Tibial nerve (tissue), 4 donors: ENCODE measurements around the gene MEX3D. TPM values are rescaled to one million over a fixed set of nuclear protein-coding genes. Genes with fewer than 3 reads are reported as not detected.
"Not testable (repeated sequence)": the region's sequence is repeated elsewhere in the genome, so short reads cannot be mapped to it uniquely, and the experiment has no call there.

Experiments used
- DNase-seq, 2 donors: peaks; one replicate each; pipeline ENCODE4 v3.0.0-alpha.2; 2019; ENCODE audit warnings: low spot score in 2 of 2
- H3K27ac ChIP-seq, 4 donors: fragments of 200-600 bp; sonication (generic) in 3 of 4; one replicate each; pipeline ENCODE4 v1.5.1; 2017 to 2019; ENCODE audit warnings: mild to moderate bottlenecking in 1 of 4
- H3K27me3 ChIP-seq, 2 donors: fragments of 200-600 bp; sonication (generic) in 1 of 2; one replicate each; pipeline versions ENCODE4 v1.5.1 to v1.6.0; 2017 to 2019
- H3K36me3 ChIP-seq, 3 donors: fragments of 200-600 bp; sonication (generic); one replicate each; pipeline ENCODE4 v1.5.1; 2018 to 2019
- H3K4me1 ChIP-seq, 4 donors: fragments of 200-600 bp; sonication (generic) in 3 of 4; one replicate each; pipeline ENCODE4 v1.5.1; 2017 to 2019
- H3K4me3 ChIP-seq, 4 donors: fragments of 200-600 bp; sonication (generic) in 3 of 4; one replicate each; pipeline ENCODE4 v1.5.1; 2017 to 2019; ENCODE audit warnings: mild to moderate bottlenecking in 1 of 4, moderate library complexity in 1 of 4
- H3K9me3 ChIP-seq, 4 donors: fragments of 200-600 bp; sonication (generic) in 3 of 4; one replicate each; pipeline ENCODE4 v1.5.1; 2017 to 2019
- CTCF ChIP-seq, 5 experiments: fragments of 200-600 bp in 3 of 5; fragments of 450-650 bp in 2 of 5; sonication (generic) in 3 of 5; IDR thresholded peaks; one replicate each; pipeline ENCODE4 v1.5.1; 2016 to 2019; ENCODE audit warnings: antibody characterized with exemption in 5 of 5, mild to moderate bottlenecking in 3 of 5, moderate library complexity in 2 of 5
- EP300 ChIP-seq, 2 donors: sonication (generic); formaldehyde crosslinking; IDR thresholded peaks; one replicate each; pipeline ENCODE4 v1.6.1; 2017; ENCODE audit warnings: antibody characterized with exemption in 2 of 2, mild to moderate bottlenecking in 1 of 2
- POLR2A ChIP-seq, 2 donors: fragments of 450-650 bp; IDR thresholded peaks; one replicate each; pipeline ENCODE4 v1.6.1; 2017; ENCODE audit warnings: antibody characterized with exemption in 2 of 2, mild to moderate bottlenecking in 2 of 2, moderate library complexity in 2 of 2
- WGBS, 2 donors: methylation state at CpG; one replicate each; pipeline ENCODE4 v1.1.5; 2018; 5-methylcytosine and 5-hydroxymethylcytosine counted together
- total RNA-seq, 4 donors: library from RNA; depleted of rRNA; stranded (reverse); fragments of >200 nt; gene quantifications; one replicate each; pipeline ENCODE4 v1.1.0, GENCODE V29; 2016

MEX3D gene
- total RNA-seq, 4 donors from 2014 or later = 19.4 to 32.7 (median 27.4) TPM

- WGBS, 2 donors = 77 to 81% methylated on average over 17 of the region's 17 CpGs
- peaks cover 0 to 4% of the 10 kb centered on the region in 2 donors for H3K27me3 ChIP-seq
- peaks cover 0 to 19% (median 2%) of the 10 kb centered on the region in 3 donors for H3K36me3 ChIP-seq
- no peak overlapping the region for H3K4me3 ChIP-seq
- no peak for TF ChIP-seq POLR2A (IDR thresholded peaks at IDR 0.05)
- no peaks in the 10 kb centered on the region for H3K9me3 ChIP-seq
- DNase-seq = no peak
- H3K4me1 ChIP-seq = peaks cover 0 to 1% (median 0%) of the 10 kb centered on the region in 4 donors
- H3K27ac ChIP-seq = no peak overlapping the region
These were observed 16.8 kb downstream of the MEX3D start for GRCh38 chr19:1551068-1552040.

- Histone ChIP-seq H3K27ac (no peak overlapping the region), H3K27me3 (peaks cover 0 to 14% of the 10 kb centered on the region in 2 donors), H3K4me3 (no peak overlapping the region), H3K9me3 (no peaks in the 10 kb centered on the region), H3K36me3 (peaks cover 0 to 5% (median 0%) of the 10 kb centered on the region in 3 donors), H3K4me1 (peaks cover 0 to 7% (median 0%) of the 10 kb centered on the region in 4 donors)
- DNase-seq = no peak
- 87 to 93% methylated on average over 4 of the region's 4 CpGs for WGBS, 2 donors
- no peak for TF ChIP-seq POLR2A (IDR thresholded peaks at IDR 0.05)
- no peak for TF ChIP-seq CTCF (IDR thresholded peaks at IDR 0.05)
- no peak for TF ChIP-seq EP300 (IDR thresholded peaks at IDR 0.05)
These were observed 18.7 kb downstream of the MEX3D start for GRCh38 chr19:1549332-1549945.

- Histone ChIP-seq H3K36me3 (no peaks in the 10 kb centered on the region), H3K27ac (no peak overlapping the region), H3K4me3 (no peak overlapping the region), H3K27me3 (peaks cover 0 to 1% of the 10 kb centered on the region in 2 donors), H3K9me3 (no peaks in the 10 kb centered on the region), H3K4me1 (peaks cover 0 to 26% (median 0%) of the 10 kb centered on the region in 4 donors)
- 22% methylated on average over 17 of the region's 17 CpGs for WGBS, 2 donors
- TF ChIP-seq POLR2A (IDR thresholded peaks at IDR 0.05) (no peak), EP300 (IDR thresholded peaks at IDR 0.05) (no peak), CTCF (IDR thresholded peaks at IDR 0.05) (no peak)
- peak in 1 of 2 donors; percentile 10 for DNase-seq
These were observed 27.7 kb downstream of the MEX3D start for GRCh38 chr19:1540365-1540925.

GRCh38 chr19:1539749-1540148 lies 28.4 kb downstream of the MEX3D start:
- H3K4me1 ChIP-seq = peaks cover 0 to 26% (median 0%) of the 10 kb centered on the region in 4 donors
- H3K27me3 ChIP-seq, DNase-seq, H3K4me3 ChIP-seq, H3K36me3 ChIP-seq, H3K9me3 ChIP-seq, H3K27ac ChIP-seq: not testable (repeated sequence)
- 87 to 91% methylated on average over 11 of the region's 11 CpGs for WGBS, 2 donors

- 26 to 28% methylated on average over 15 of the region's 15 CpGs for WGBS, 2 donors
These were observed 29.1 kb downstream of the MEX3D start for GRCh38 chr19:1538978-1539377.

GRCh38 chr19:1535699-1536098 lies 32.4 kb downstream of the MEX3D start:
- 92 to 98% methylated on average over 7 of the region's 7 CpGs for WGBS, 2 donors

More at GRCh38 chr19:1538978-1539377, 29.1 kb downstream of the MEX3D start:
- Histone ChIP-seq H3K4me1 (peaks cover 0 to 26% (median 0%) of the 10 kb centered on the region in 4 donors), H3K27ac (no peak overlapping the region), H3K27me3 (no peaks in the 10 kb centered on the region), H3K9me3 (no peaks in the 10 kb centered on the region), H3K36me3 (no peaks in the 10 kb centered on the region), H3K4me3 (no peak overlapping the region)
- no peak for DNase-seq
- TF ChIP-seq EP300 (IDR thresholded peaks at IDR 0.05) (no peak), CTCF (IDR thresholded peaks at IDR 0.05) (no peak), POLR2A (IDR thresholded peaks at IDR 0.05) (no peak)

More at GRCh38 chr19:1535699-1536098, 32.4 kb downstream of the MEX3D start:
- not testable (repeated sequence) for H3K4me3 ChIP-seq, H3K27me3 ChIP-seq, H3K9me3 ChIP-seq, H3K36me3 ChIP-seq, DNase-seq, H3K27ac ChIP-seq
- peaks cover 0 to 16% (median 0%) of the 10 kb centered on the region in 4 donors for H3K4me1 ChIP-seq
